Measurements from ENCODE around the gene HNRNPDL. TPM values are rescaled to one million over a fixed set of nuclear protein-coding genes. Genes with fewer than 3 reads are reported as not detected.
"Not testable (repeated sequence)": the region's sequence is repeated elsewhere in the genome, so short reads cannot be mapped to it uniquely, and the experiment has no call there.

HNRNPDL gene
- polyA plus RNA-seq, 4 donors: 96.6 to 335 (median 158) TPM

DNA sequence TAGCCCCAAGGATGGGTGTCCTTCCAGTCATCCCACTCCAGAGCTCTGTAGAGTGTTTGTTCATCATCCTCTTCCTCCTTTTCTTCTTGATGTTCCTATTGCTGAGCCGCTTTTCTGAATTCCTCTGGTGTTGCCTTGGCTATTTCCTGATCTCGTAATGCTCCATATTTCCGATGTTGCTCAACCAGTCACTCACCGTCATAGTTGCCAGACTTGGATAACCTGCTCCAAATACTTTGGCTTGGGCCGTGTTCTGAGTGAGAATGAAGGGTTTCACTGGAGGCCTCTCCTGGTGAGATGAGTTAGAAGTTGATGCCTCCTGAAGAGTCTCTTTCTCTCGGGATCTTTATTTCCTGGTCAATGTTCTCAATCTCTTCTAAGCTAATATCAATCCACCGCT, 28.7 kb downstream of the HNRNPDL start:
- H3K27ac ChIP-seq (ENCODE audit: low read depth in 1 of 3, low read length in 2 of 3): no peak overlapping the region
- no peaks in the 10 kb centered on the region for H3K36me3 ChIP-seq (ENCODE audit: control insufficient read depth in 3 of 3, insufficient read depth in 2 of 3, low read depth in 1 of 3, low read length in 3 of 3)
- 93 to 96% (median 94%) methylated on average over 7 of the region's 7 CpGs for WGBS, 3 donors
- no peak for DNase-seq
- no peaks in the 10 kb centered on the region for H3K27me3 ChIP-seq (ENCODE audit: control insufficient read depth in 3 of 3, insufficient read depth in 3 of 3, low read length in 3 of 3)
- H3K4me1 ChIP-seq (ENCODE audit: control insufficient read depth in 3 of 3, insufficient read depth in 2 of 3, low read depth in 1 of 3, low read length in 2 of 3): no peaks in the 10 kb centered on the region
- no peaks in the 10 kb centered on the region for H3K9me3 ChIP-seq (ENCODE audit: control insufficient read depth in 2 of 2, insufficient read depth in 1 of 2, low read depth in 1 of 2, low read length in 1 of 2)
- no peak for FAIRE-seq
- no peak overlapping the region for H3K4me3 ChIP-seq (ENCODE audit: low read depth in 1 of 3, low read length in 3 of 3)

DNA sequence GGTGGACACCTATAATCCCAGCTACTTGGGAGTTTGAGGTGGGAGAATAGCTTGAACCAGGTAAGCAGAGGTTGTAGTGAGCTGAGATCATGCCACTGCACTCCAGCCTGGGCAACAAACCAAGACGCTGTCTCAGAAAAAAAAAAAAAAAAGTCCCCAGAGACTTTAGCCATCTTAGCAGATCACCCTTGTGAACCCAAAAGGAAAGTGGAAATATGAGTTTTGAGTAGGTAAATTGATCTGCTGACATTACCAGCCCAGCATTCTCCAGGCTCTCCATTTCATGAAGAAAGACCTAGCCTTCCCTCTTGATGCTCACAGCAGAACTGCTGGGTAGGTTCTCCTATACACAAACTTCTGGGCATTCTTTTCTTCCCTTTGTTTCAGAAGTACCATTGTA, 32.0 kb downstream of the HNRNPDL start:
- no peak overlapping the region for H3K4me3 ChIP-seq (ENCODE audit: low read depth in 1 of 3, low read length in 3 of 3)
- H3K4me1 ChIP-seq (ENCODE audit: control insufficient read depth in 3 of 3, insufficient read depth in 2 of 3, low read depth in 1 of 3, low read length in 2 of 3): no peaks in the 10 kb centered on the region
- no peak for FAIRE-seq
- no peak overlapping the region for H3K27ac ChIP-seq (ENCODE audit: low read depth in 1 of 3, low read length in 2 of 3)
- DNase-seq: no peak
- no peaks in the 10 kb centered on the region for H3K9me3 ChIP-seq (ENCODE audit: control insufficient read depth in 2 of 2, insufficient read depth in 1 of 2, low read depth in 1 of 2, low read length in 1 of 2)
- no peaks in the 10 kb centered on the region for H3K27me3 ChIP-seq (ENCODE audit: control insufficient read depth in 3 of 3, insufficient read depth in 3 of 3, low read length in 3 of 3)
- no peaks in the 10 kb centered on the region for H3K36me3 ChIP-seq (ENCODE audit: control insufficient read depth in 3 of 3, insufficient read depth in 2 of 3, low read depth in 1 of 3, low read length in 3 of 3)
- WGBS, 3 donors: 58 to 67% (median 67%) methylated on average over 1 of the region's 1 CpG

DNA sequence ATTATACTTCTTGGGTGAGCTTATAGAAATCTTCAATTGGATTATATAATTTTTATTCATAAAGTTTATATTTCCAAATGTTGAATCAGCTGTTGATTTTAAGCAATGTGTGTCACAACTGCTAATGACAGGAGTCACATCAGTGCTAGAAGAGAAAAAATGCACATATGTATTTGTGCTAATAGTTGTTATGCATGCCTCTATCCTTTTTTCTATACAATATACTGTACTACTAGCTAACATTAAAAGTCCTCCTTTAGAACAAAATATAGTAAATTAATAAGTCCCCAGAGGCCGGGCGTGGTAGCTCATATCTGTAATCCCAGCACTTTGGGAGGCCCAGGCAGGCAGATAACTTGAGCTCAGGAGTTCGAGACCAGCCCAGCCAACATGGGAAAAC, 32.7 kb downstream of the HNRNPDL start:
- Histone ChIP-seq H3K36me3 (ENCODE audit: control insufficient read depth in 3 of 3, insufficient read depth in 2 of 3, low read depth in 1 of 3, low read length in 3 of 3) (no peaks in the 10 kb centered on the region), H3K27me3 (ENCODE audit: control insufficient read depth in 3 of 3, insufficient read depth in 3 of 3, low read length in 3 of 3) (no peaks in the 10 kb centered on the region), H3K4me1 (ENCODE audit: control insufficient read depth in 3 of 3, insufficient read depth in 2 of 3, low read depth in 1 of 3, low read length in 2 of 3) (no peaks in the 10 kb centered on the region), H3K4me3 (ENCODE audit: low read depth in 1 of 3, low read length in 3 of 3) (no peak overlapping the region), H3K27ac (ENCODE audit: low read depth in 1 of 3, low read length in 2 of 3) (no peak overlapping the region), H3K9me3 (ENCODE audit: control insufficient read depth in 2 of 2, insufficient read depth in 1 of 2, low read depth in 1 of 2, low read length in 1 of 2) (no peaks in the 10 kb centered on the region)
- 72 to 91% (median 80%) methylated on average over 3 of the region's 3 CpGs for WGBS, 3 donors
- FAIRE-seq (no peak), DNase-seq (no peak)

DNA sequence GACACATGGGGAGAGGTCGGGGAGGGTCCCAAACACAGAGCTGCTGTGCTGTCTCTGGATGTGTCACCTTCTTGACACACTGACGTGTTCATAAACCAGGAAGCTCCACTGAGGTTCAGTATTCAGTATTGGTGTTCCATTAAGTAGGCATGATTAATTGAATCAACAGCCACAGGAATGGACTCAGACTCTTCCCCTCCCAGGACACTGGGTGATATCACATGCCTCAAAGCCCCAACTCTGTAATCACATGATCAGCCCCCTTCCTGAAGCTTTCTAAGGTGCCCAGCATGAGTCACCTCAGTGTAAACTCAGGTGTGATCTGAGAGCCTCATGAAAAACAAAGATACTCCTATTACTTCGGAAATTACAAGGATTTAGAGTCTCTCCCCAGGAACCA, 35.4 kb downstream of the HNRNPDL start:
- no peaks in the 10 kb centered on the region for H3K36me3 ChIP-seq (ENCODE audit: control insufficient read depth in 3 of 3, insufficient read depth in 2 of 3, low read depth in 1 of 3, low read length in 3 of 3)
- H3K9me3 ChIP-seq (ENCODE audit: control insufficient read depth in 2 of 2, insufficient read depth in 1 of 2, low read depth in 1 of 2, low read length in 1 of 2): no peaks in the 10 kb centered on the region
- no peaks in the 10 kb centered on the region for H3K4me1 ChIP-seq (ENCODE audit: control insufficient read depth in 3 of 3, insufficient read depth in 2 of 3, low read depth in 1 of 3, low read length in 2 of 3)
- DNase-seq: peak in 1 of 2 donors; percentile 29
- no peak overlapping the region for H3K4me3 ChIP-seq (ENCODE audit: low read depth in 1 of 3, low read length in 3 of 3)
- WGBS, 3 donors: 59 to 78% (median 70%) methylated on average over 3 of the region's 3 CpGs
- no peak for FAIRE-seq
- H3K27ac ChIP-seq (ENCODE audit: low read depth in 1 of 3, low read length in 2 of 3): no peak overlapping the region
- no peaks in the 10 kb centered on the region for H3K27me3 ChIP-seq (ENCODE audit: control insufficient read depth in 3 of 3, insufficient read depth in 3 of 3, low read length in 3 of 3)

DNA sequence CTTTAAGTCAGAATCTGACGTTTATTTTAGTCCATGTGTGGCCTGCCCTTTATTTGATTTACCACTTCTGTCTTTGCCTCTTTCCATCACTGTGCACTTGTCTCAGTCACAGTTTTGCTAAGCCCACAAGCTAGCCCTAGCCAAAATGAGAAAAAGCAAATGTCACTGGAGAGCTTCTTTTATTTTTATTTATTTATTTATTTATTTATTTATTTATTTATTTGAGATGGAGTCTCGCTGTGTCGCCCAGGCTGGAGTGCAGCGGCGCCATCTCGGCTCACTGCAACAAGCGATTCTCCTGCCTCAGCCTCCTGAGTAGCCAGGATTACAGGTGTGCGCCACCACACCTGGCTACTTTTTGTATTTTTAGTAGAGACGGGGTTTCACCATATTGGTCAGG, 40.2 kb downstream of the HNRNPDL start:
- not testable (repeated sequence) for H3K9me3 ChIP-seq (ENCODE audit: control insufficient read depth in 2 of 2, insufficient read depth in 1 of 2, low read depth in 1 of 2, low read length in 1 of 2); H3K4me3 ChIP-seq (ENCODE audit: low read depth in 1 of 3, low read length in 3 of 3); H3K36me3 ChIP-seq (ENCODE audit: control insufficient read depth in 3 of 3, insufficient read depth in 2 of 3, low read depth in 1 of 3, low read length in 3 of 3); H3K4me1 ChIP-seq (ENCODE audit: control insufficient read depth in 3 of 3, insufficient read depth in 2 of 3, low read depth in 1 of 3, low read length in 2 of 3); H3K27me3 ChIP-seq (ENCODE audit: control insufficient read depth in 3 of 3, insufficient read depth in 3 of 3, low read length in 3 of 3); FAIRE-seq; H3K27ac ChIP-seq (ENCODE audit: low read depth in 1 of 3, low read length in 2 of 3); DNase-seq
- WGBS, 3 donors: 85 to 89% (median 86%) methylated on average over 9 of the region's 9 CpGs

DNA sequence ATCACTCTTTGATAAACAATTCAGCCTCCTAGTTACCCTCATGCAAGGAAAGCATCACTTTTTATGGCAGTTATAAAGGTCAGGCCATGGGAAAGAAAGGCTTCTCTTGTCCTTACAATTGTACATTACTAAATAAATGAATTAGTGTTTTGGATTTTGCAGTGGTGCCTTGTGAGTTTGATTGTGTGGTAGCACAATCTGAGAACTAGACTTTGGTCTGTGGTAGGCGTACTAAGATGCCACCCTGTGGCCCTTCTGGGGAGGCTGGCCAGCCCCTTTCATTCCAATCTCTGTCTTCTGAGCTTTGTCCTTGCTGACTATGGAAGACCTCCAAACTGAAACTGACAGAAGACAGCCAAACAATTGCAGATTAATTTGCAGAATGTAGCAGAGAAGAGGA, 41.9 kb downstream of the HNRNPDL start:
- no peak for FAIRE-seq
- Histone ChIP-seq H3K4me3 (ENCODE audit: low read depth in 1 of 3, low read length in 3 of 3) (no peak overlapping the region), H3K27ac (ENCODE audit: low read depth in 1 of 3, low read length in 2 of 3) (no peak overlapping the region), H3K4me1 (ENCODE audit: control insufficient read depth in 3 of 3, insufficient read depth in 2 of 3, low read depth in 1 of 3, low read length in 2 of 3) (no peaks in the 10 kb centered on the region), H3K27me3 (ENCODE audit: control insufficient read depth in 3 of 3, insufficient read depth in 3 of 3, low read length in 3 of 3) (no peaks in the 10 kb centered on the region), H3K9me3 (ENCODE audit: control insufficient read depth in 2 of 2, insufficient read depth in 1 of 2, low read depth in 1 of 2, low read length in 1 of 2) (peaks cover 0 to 6% of the 10 kb centered on the region in 2 donors), H3K36me3 (ENCODE audit: control insufficient read depth in 3 of 3, insufficient read depth in 2 of 3, low read depth in 1 of 3, low read length in 3 of 3) (no peaks in the 10 kb centered on the region)
- peak; percentile 26 to 51 for DNase-seq
- WGBS, 3 donors: 14 to 64% (median 35%) methylated on average over 1 of the region's 1 CpG

DNA sequence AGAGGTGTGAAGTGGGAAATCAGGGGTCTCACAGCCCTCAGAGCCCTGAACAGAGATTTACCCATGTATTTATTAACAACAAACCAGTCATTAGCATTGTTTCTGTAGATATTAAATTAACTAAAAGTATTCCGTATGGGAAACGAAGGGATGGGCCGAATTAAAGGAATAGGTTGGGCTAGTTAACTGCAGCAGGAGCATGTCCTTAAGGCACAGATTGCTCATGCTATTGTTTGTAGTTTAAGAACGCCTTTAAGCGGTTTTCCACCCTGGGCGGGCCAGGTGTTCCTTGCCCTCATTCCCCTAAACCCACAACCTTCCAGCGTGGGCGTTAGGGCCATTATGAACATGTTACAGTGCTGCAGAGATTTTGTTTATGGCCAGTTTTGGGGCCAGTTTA, 44.0 kb downstream of the HNRNPDL start:
- H3K4me3 ChIP-seq (ENCODE audit: low read depth in 1 of 3, low read length in 3 of 3); H3K36me3 ChIP-seq (ENCODE audit: control insufficient read depth in 3 of 3, insufficient read depth in 2 of 3, low read depth in 1 of 3, low read length in 3 of 3); H3K27me3 ChIP-seq (ENCODE audit: control insufficient read depth in 3 of 3, insufficient read depth in 3 of 3, low read length in 3 of 3); FAIRE-seq; H3K4me1 ChIP-seq (ENCODE audit: control insufficient read depth in 3 of 3, insufficient read depth in 2 of 3, low read depth in 1 of 3, low read length in 2 of 3); DNase-seq; H3K9me3 ChIP-seq (ENCODE audit: control insufficient read depth in 2 of 2, insufficient read depth in 1 of 2, low read depth in 1 of 2, low read length in 1 of 2); H3K27ac ChIP-seq (ENCODE audit: low read depth in 1 of 3, low read length in 2 of 3): not testable (repeated sequence)
- 88 to 96% (median 93%) methylated on average over 8 of the region's 8 CpGs for WGBS, 3 donors

DNA sequence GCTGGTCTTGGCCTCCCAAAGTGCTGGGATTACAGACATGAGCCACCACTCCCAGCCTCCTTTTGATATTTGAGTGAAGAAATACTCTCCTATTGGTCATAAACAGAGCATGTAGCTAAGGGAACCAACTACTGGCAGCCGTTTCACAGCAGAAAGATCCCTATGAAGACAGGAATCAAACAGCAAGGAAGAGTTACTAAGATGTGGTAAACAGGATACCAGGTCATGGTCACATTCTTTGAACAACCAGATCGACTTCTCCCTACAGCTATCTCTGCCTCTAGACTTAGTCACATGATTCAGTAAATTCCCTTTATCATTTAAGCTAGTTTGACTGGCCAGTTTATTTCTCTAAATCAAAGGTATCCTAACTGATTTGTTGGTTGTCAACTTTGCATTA, 47.5 kb downstream of the HNRNPDL start:
- Histone ChIP-seq H3K27me3 (ENCODE audit: control insufficient read depth in 3 of 3, insufficient read depth in 3 of 3, low read length in 3 of 3) (no peaks in the 10 kb centered on the region), H3K36me3 (ENCODE audit: control insufficient read depth in 3 of 3, insufficient read depth in 2 of 3, low read depth in 1 of 3, low read length in 3 of 3) (no peaks in the 10 kb centered on the region), H3K4me3 (ENCODE audit: low read depth in 1 of 3, low read length in 3 of 3) (no peak overlapping the region), H3K4me1 (ENCODE audit: control insufficient read depth in 3 of 3, insufficient read depth in 2 of 3, low read depth in 1 of 3, low read length in 2 of 3) (no peaks in the 10 kb centered on the region), H3K27ac (ENCODE audit: low read depth in 1 of 3, low read length in 2 of 3) (no peak overlapping the region), H3K9me3 (ENCODE audit: control insufficient read depth in 2 of 2, insufficient read depth in 1 of 2, low read depth in 1 of 2, low read length in 1 of 2) (peaks cover 0 to 16% of the 10 kb centered on the region in 2 donors)
- DNase-seq: no peak
- no peak for FAIRE-seq
- 66 to 74% (median 71%) methylated on average over 2 of the region's 2 CpGs for WGBS, 3 donors

DNA sequence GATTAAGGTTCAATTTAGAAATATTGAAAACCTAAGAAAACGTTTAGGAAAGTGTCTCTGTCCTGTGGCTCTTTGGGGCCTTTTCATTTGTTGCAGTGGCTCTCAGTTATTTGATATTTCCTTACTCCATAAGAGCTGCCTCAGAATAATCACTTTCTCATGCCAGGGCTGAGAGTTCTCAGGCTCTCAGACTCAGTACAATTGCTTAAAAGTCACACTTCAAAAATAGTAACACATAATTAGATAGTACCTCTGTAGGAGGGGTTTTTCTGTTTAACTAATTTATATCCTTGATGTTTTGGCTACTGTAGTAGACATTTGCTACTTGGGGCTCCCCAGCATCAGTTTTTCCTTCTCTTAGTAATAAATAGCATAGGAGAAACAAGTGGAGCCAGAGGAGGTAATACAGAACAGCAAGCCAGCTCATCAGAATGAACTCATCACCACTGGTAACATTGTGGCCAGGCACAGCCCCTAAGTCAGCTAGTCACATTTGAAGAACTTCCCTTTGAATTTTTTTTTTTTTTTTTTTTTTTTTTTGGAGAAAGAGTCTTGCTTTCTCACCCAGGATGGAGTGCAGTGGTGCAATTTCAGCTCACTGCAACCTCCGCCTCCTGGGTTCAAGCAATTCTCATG, 48.5 kb downstream of the HNRNPDL start:
- WGBS, 3 donors: 82 to 92% (median 86%) methylated on average over 2 of the region's 2 CpGs
- Histone ChIP-seq H3K4me3 (ENCODE audit: low read depth in 1 of 3, low read length in 3 of 3) (no peak overlapping the region), H3K27me3 (ENCODE audit: control insufficient read depth in 3 of 3, insufficient read depth in 3 of 3, low read length in 3 of 3) (no peaks in the 10 kb centered on the region), H3K4me1 (ENCODE audit: control insufficient read depth in 3 of 3, insufficient read depth in 2 of 3, low read depth in 1 of 3, low read length in 2 of 3) (no peaks in the 10 kb centered on the region), H3K9me3 (ENCODE audit: control insufficient read depth in 2 of 2, insufficient read depth in 1 of 2, low read depth in 1 of 2, low read length in 1 of 2) (peaks cover 0 to 16% of the 10 kb centered on the region in 2 donors), H3K36me3 (ENCODE audit: control insufficient read depth in 3 of 3, insufficient read depth in 2 of 3, low read depth in 1 of 3, low read length in 3 of 3) (peaks cover 0 to 6% (median 0%) of the 10 kb centered on the region in 3 donors), H3K27ac (ENCODE audit: low read depth in 1 of 3, low read length in 2 of 3) (no peak overlapping the region)
- DNase-seq (no peak), FAIRE-seq (no peak)
